Heart right ventricle (tissue), 16 donors: ENCODE results near the gene DNAJA2. TPM values are rescaled to one million over a fixed set of nuclear protein-coding genes. Genes with fewer than 3 reads are reported as not detected.
A peak's percentile ranks its signal among the peaks of the same experiment; 100 is the strongest.

Experiments
- ATAC-seq, 8 donors: fragments of 200-7000 bp; cut with Tn5 transposase; one replicate each; pipeline ENCODE4 v1.9.1; 2020; ENCODE audit warnings: mild to moderate bottlenecking in 8 of 8, moderate library complexity in 8 of 8, moderate number of reproducible peaks in 1 of 8
- DNase-seq, 2 donors: peaks; one replicate each; pipeline ENCODE4 v3.0.0-alpha.2; 2020
- H3K27ac ChIP-seq, 10 donors: fragments of 200-600 bp; sonication (generic) in 2 of 10; one replicate each; pipeline versions ENCODE4 v1.5.0 to v1.8.0; 2020 to 2022; ENCODE audit warnings: mild to moderate bottlenecking in 3 of 10
- H3K27me3 ChIP-seq, 7 donors: fragments of 200-600 bp; one replicate each; pipeline ENCODE4 v1.8.0; 2021 to 2022; ENCODE audit warnings: mild to moderate bottlenecking in 2 of 7
- H3K36me3 ChIP-seq, 9 donors: fragments of 200-600 bp; sonication (generic) in 1 of 9; one replicate each; pipeline versions ENCODE4 v1.5.0 to v1.8.0; 2020 to 2022; ENCODE audit warnings: mild to moderate bottlenecking in 2 of 9
- H3K4me1 ChIP-seq, 9 donors: fragments of 200-600 bp; sonication (generic) in 1 of 9; one replicate each; pipeline versions ENCODE4 v1.5.0 to v1.8.0; 2020 to 2022; ENCODE audit warnings: mild to moderate bottlenecking in 4 of 9
- H3K4me3 ChIP-seq, 10 donors: fragments of 200-600 bp; sonication (generic) in 2 of 10; one replicate each; pipeline versions ENCODE4 v1.5.0 to v1.8.0; 2020 to 2022; ENCODE audit warnings: mild to moderate bottlenecking in 7 of 10, moderate library complexity in 2 of 10
- H3K9me3 ChIP-seq, 11 donors: fragments of 200-600 bp in 10 of 11; sonication (generic) in 2 of 11; one replicate each; pipeline versions ENCODE4 v1.5.0 to v1.8.0; 2013 to 2022; ENCODE audit warnings: mild to moderate bottlenecking in 2 of 11, control low read depth in 1 of 11, moderate library complexity in 1 of 11
- CTCF ChIP-seq, 9 donors: fragments of 200-600 bp; sonication (generic) in 2 of 9; IDR thresholded peaks; one replicate each; pipeline versions ENCODE4 v1.5.0 to v1.8.0; 2021 to 2022; ENCODE audit warnings: antibody characterized with exemption in 9 of 9, mild to moderate bottlenecking in 5 of 9, moderate library complexity in 1 of 9
- WGBS, 2 donors: extraction: QIAGEN DNeasy Blood & Tissue Kit; methylation state at CpG; one replicate each; pipeline ENCODE4 v1.1.7; 2013; ENCODE audit warnings: inconsistent platforms in 1 of 2; 5-methylcytosine and 5-hydroxymethylcytosine counted together
- intact Hi-C, 10 donors: fragments of 100-400 bp; cut with DNase I; formaldehyde crosslinking; loops; one replicate each; pipeline versions ENCODE4 v1.11.1 to v1.14.2; 2022
- polyA plus RNA-seq, 2 donors: library from polyadenylated mRNA; stranded (reverse); fragments of 200-250 nt; gene quantifications; one replicate each; pipeline ENCODE4 v1.2.3, GENCODE V29; 2013
- total RNA-seq, 10 donors: library from RNA; stranded (reverse); fragmentation: NEBNext Ultra II Directional in 3 of 10; extraction: Animal tissue kit (Norgen Biotek cat#: 25700) in 3 of 10; gene quantifications; one replicate each; pipeline versions ENCODE4 v1.2.1 to v1.2.4, GENCODE V29; 2021 to 2023
- donor health status: Arrhythmogenic right ventricular cardiomyopathy.
- donor health status: ischemic (EF 13 %, LVEDD 7.1; RV severe dilation, severe dysfunction).
- donor health status: healthy with polysubstance abuse.
- donor health status: DM: no; HTN: yes; CAD: no.
- donor health status: DM: no; HTN: no; CAD: no.
- donor health status: ischemic (EF 25% LVEDD 6.9; RV normal size, moderate dysfunction).
- donor health status: ischemic (EF 25% LVEDD 5.7; RV mildly dilated, moderate dysfunction).
- donor health status: healthy.
- donor health status: DM: yes; HTN: yes; CAD: no.
- donor health status: Ischemic cardiomyopathy.
- donor health status: ischemic (EF 35%, LVEDD 5.7; RV mildly dilated, moderate dysfunction).
- donor health status: nonischemic (EF 11% LVEDD 7.7; RV severe dilation, severe dysfunction).
- donor health status: DM: yes; HTN: yes; CAD: no.
- donor health status: PGD.
- donor health status: ischemic (EF 29% LVEDD 5.4; RV normal size, mild dysfunction).
- donor health status: nonischemic (EF 23%, LVEDD 6.1; RV moderate dilation, normal function).

The DNAJA2 gene
- total and polyA plus RNA-seq, 12 donors, result 47.3 to 107 (median 91.6) TPM

GRCh38 chr16:46975908-46976470, 2.5 kb upstream of the DNAJA2 start:
- no peak for TF ChIP-seq CTCF (IDR thresholded peaks at IDR 0.05)
- no peak overlapping the region for H3K4me3 ChIP-seq
- 81 to 83% methylated on average over 4 of the region's 4 CpGs for WGBS, 2 donors
- H3K9me3 ChIP-seq, result no peaks in the 10 kb centered on the region
- DNase-seq (no peak), ATAC-seq (no peak)
- intact Hi-C loops, result loop anchor here in 1 of 10 donors (10.0 kb wide), 1 partner anchor 59 kb away; no protein-coding TSS in a partner anchor
- H3K4me1 ChIP-seq, result peaks cover 2 to 30% (median 23%) of the 10 kb centered on the region in 9 donors
- H3K36me3 ChIP-seq, result peaks cover 0 to 11% (median 0%) of the 10 kb centered on the region in 9 donors
- no peak overlapping the region for H3K27ac ChIP-seq
- no peaks in the 10 kb centered on the region for H3K27me3 ChIP-seq

DNA sequence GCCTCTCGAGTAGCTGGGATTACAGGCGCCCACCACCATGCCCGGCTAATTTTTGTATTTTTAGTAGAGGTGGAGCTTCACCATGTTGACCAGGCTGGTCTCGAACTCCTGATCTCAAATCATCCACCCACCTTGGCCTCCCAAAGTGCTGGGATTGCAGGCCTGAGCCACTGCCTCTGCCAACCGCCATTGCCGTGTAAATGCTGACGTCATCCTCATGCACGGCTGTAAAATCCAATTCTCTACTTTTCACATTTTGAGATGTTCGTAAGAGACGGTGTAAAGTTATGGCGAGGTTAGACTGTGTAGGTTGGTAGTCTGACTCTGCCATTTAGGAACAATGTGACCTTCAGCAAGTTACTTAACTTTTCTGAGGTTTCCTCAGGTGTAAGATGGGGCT, 1.7 kb upstream of the DNAJA2 start:
- Histone ChIP-seq H3K4me1 (peaks cover 2 to 38% (median 31%) of the 10 kb centered on the region in 9 donors), H3K4me3 (no peak overlapping the region), H3K27me3 (no peaks in the 10 kb centered on the region), H3K9me3 (no peaks in the 10 kb centered on the region), H3K36me3 (peaks cover 0 to 19% (median 0%) of the 10 kb centered on the region in 9 donors), H3K27ac (no peak overlapping the region)
- no peak for ATAC-seq
- DNase-seq, result no peak
- TF ChIP-seq CTCF (IDR thresholded peaks at IDR 0.05), result no peak
- 97% methylated on average over 11 of the region's 11 CpGs for WGBS, 2 donors
- intact Hi-C loops, result loop anchor here in 1 of 10 donors (10.0 kb wide), 1 partner anchor 60 kb away; no protein-coding TSS in a partner anchor

DNA sequence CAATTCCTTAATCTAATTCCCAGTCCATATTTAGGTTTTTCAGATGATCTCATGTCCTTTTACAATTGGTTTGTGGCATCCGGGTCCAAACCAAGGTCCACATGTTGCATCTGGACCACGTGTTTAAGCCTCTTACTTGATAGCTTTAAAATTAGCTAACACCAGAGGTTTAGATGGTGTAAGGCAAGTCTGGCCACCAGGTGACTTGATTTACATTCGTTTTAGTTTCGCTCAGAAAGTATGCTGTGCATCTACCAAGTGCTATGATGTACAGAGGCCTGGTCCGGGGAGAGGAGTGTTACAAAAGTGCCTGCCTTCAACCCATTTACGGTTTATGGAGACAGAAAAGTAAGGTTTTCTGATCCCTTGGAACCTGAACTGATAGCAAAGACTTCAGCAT, 878 bp upstream of the DNAJA2 start:
- no peaks in the 10 kb centered on the region for H3K9me3 ChIP-seq
- H3K27me3 ChIP-seq, result no peaks in the 10 kb centered on the region
- ATAC-seq (no peak), DNase-seq (no peak)
- peaks cover 0 to 27% (median 0%) of the 10 kb centered on the region in 9 donors for H3K36me3 ChIP-seq
- no peak for TF ChIP-seq CTCF (IDR thresholded peaks at IDR 0.05)
- H3K4me1 ChIP-seq, result peaks cover 2 to 47% (median 39%) of the 10 kb centered on the region in 9 donors
- peak overlapping the region; percentile 76 to 97 (median 88) for H3K4me3 ChIP-seq
- 73 to 76% methylated on average over 6 of the region's 6 CpGs for WGBS, 2 donors
- intact Hi-C loops, result loop anchor here in 1 of 10 donors (10.0 kb wide), 1 partner anchor 60 kb away; no protein-coding TSS in a partner anchor
- H3K27ac ChIP-seq, result peak overlapping the region in 9 of 10 donors; percentile 92 to 98 (median 97)

GRCh38 chr16:46973996-46974324, 486 bp upstream of the DNAJA2 start:
- H3K4me3 ChIP-seq, result peak overlapping the region; percentile 76 to 97 (median 88)
- no peaks in the 10 kb centered on the region for H3K9me3 ChIP-seq
- no peaks in the 10 kb centered on the region for H3K27me3 ChIP-seq
- WGBS, 2 donors, result 2 to 3% methylated on average over 14 of the region's 14 CpGs
- DNase-seq (no peak), ATAC-seq (no peak)
- H3K27ac ChIP-seq, result peak overlapping the region; percentile 87 to 98 (median 97)
- peaks cover 0 to 31% (median 2%) of the 10 kb centered on the region in 9 donors for H3K36me3 ChIP-seq
- H3K4me1 ChIP-seq, result peaks cover 2 to 50% (median 43%) of the 10 kb centered on the region in 9 donors
- TF ChIP-seq CTCF (IDR thresholded peaks at IDR 0.05), result no peak
- intact Hi-C loops, result loop anchor here in 1 of 10 donors (10.0 kb wide), 1 partner anchor 61 kb away; no protein-coding TSS in a partner anchor
